Measurements from ENCODE around the gene ZNF91. TPM values are rescaled to one million over a fixed set of nuclear protein-coding genes. Genes with fewer than 3 reads are reported as not detected.
"Not testable (repeated sequence)": the region's sequence is repeated elsewhere in the genome, so short reads cannot be mapped to it uniquely, and the experiment has no call there.

ZNF91 gene
- total RNA-seq, 4 donors from 2014 or later = 171 to 214 (median 193) TPM

DNA sequence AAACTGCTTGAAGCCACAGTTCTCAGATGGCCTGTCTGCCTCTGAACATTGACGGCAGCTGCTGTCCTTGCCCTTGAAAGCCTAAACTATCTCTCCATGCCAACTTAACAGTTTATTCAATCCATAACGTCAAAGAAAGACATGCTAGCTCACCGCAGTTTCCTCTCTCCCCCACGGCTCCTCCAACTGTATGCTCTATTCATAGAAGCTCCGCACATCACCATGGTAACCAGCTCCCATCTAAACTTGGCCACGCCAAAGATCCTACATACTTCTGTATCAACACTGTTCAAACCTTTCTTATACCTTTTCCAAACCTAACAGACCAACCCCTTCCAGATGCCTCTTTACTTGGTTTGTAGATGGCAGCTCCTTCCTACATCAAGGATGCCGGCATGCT is 48.6 kb downstream of the ZNF91 start:
- Histone ChIP-seq H3K4me3 (no peak overlapping the region), H3K36me3 (peaks cover 0 to 85% (median 9%) of the 10 kb centered on the region in 3 donors), H3K27me3 (no peaks in the 10 kb centered on the region), H3K9me3 (peaks cover 0 to 91% (median 33%) of the 10 kb centered on the region in 4 donors), H3K4me1 (no peaks in the 10 kb centered on the region), H3K27ac (no peak overlapping the region)
- DNase-seq = no peak
- no peak for TF ChIP-seq POLR2A (IDR thresholded peaks at IDR 0.05)
- TF ChIP-seq CTCF (IDR thresholded peaks at IDR 0.05) = no peak

DNA sequence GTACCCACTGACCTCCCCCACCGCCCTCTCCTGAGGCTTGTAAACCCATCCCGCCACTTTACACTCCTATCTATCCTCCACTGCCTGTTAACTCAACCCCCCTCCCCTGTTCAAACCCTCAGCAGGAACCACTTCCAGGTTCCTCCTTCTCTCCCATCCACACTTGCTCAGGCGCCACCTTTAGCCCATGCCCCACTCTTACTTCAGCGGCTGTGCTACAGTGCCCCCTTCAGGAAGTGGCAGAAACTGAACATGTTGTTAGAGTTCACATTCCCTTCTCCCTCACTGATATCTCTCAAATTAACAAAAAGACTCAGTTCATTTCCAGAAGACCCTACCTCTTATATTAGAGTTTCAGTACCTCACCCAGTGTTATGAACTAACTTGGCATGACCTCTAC is 49.4 kb downstream of the ZNF91 start:
- no peak for DNase-seq
- TF ChIP-seq POLR2A (IDR thresholded peaks at IDR 0.05) (no peak), CTCF (IDR thresholded peaks at IDR 0.05) (no peak)
- H3K4me3 ChIP-seq = no peak overlapping the region
- peaks cover 0 to 85% (median 9%) of the 10 kb centered on the region in 3 donors for H3K36me3 ChIP-seq
- peaks cover 0 to 89% (median 31%) of the 10 kb centered on the region in 4 donors for H3K9me3 ChIP-seq
- H3K27ac ChIP-seq = no peak overlapping the region
- H3K4me1 ChIP-seq = no peaks in the 10 kb centered on the region
- no peaks in the 10 kb centered on the region for H3K27me3 ChIP-seq

DNA sequence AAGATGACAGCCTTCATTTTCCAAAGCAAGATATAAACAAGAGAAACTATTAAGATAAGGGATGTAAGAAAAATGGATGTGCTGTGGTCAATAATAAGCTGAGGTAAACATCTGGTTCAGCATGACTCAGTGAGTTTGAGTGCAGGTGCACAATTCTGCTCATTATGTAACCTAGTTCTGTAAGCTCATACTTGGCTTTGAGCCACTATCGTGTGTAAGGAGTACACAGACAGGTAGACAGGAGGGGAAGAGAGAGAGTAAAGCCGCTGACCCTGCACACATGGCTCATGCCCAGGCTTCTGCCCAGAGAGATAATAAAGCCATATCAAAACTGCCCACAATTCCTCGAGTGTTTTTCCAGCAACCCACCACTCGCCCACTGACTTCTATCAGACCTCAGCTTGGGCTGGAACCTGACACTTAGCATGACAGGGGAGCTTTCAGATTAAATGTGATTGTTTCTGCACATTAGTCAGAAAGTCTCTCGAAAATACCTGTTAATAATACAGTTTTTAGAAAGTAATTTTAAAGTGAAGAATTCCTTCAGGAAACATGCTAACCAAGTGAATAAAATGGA is 51.7 kb downstream of the ZNF91 start:
- H3K36me3 ChIP-seq = peaks cover 0 to 76% (median 9%) of the 10 kb centered on the region in 3 donors
- TF ChIP-seq CTCF (IDR thresholded peaks at IDR 0.05) = no peak
- TF ChIP-seq POLR2A (IDR thresholded peaks at IDR 0.05) = no peak
- H3K27ac ChIP-seq = no peak overlapping the region
- peaks cover 0 to 86% (median 23%) of the 10 kb centered on the region in 4 donors for H3K9me3 ChIP-seq
- no peaks in the 10 kb centered on the region for H3K4me1 ChIP-seq
- H3K27me3 ChIP-seq = no peaks in the 10 kb centered on the region
- H3K4me3 ChIP-seq = no peak overlapping the region
- no peak for DNase-seq

- no peaks in the 10 kb centered on the region for H3K4me1 ChIP-seq
- peaks cover 0 to 10% (median 0%) of the 10 kb centered on the region in 3 donors for H3K36me3 ChIP-seq
- H3K27ac ChIP-seq = no peak overlapping the region
- TF ChIP-seq POLR2A (IDR thresholded peaks at IDR 0.05) (no peak), CTCF (IDR thresholded peaks at IDR 0.05) (no peak)
- no peak overlapping the region for H3K4me3 ChIP-seq
- H3K9me3 ChIP-seq = peaks cover 0 to 14% (median 2%) of the 10 kb centered on the region in 4 donors
- no peaks in the 10 kb centered on the region for H3K27me3 ChIP-seq
- no peak for DNase-seq
These were observed 67.1 kb downstream of the ZNF91 start for GRCh38 chr19:23328211-23328610.

GRCh38 chr19:23321953-23322549 is 73.2 kb downstream of the ZNF91 start:
- Histone ChIP-seq H3K36me3 (no peaks in the 10 kb centered on the region), H3K4me1 (no peaks in the 10 kb centered on the region), H3K27ac (no peak overlapping the region), H3K27me3 (no peaks in the 10 kb centered on the region), H3K9me3 (no peaks in the 10 kb centered on the region), H3K4me3 (no peak overlapping the region)
- TF ChIP-seq CTCF (IDR thresholded peaks at IDR 0.05) (no peak), POLR2A (IDR thresholded peaks at IDR 0.05) (no peak)
- DNase-seq = no peak

DNA sequence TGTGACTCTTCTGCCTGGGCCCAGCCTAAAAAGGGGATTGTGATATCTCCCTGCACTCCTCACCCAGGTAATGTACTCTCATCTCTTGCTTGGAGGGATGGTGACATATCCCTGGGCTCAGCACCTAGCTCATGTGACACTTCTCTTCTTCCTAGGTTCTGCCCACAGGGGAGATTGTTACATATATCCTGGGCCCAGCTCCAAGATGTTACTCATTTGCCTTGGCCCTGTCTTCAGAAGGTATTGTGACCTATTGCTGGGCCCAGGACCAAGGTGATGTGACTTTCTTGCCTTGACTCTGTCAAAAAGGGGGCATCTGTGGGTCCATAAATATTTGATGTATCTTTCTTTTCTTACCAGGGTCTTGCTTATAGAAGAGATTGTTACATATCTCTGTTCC is 73.9 kb downstream of the ZNF91 start:
- H3K36me3 ChIP-seq, H3K9me3 ChIP-seq, H3K4me1 ChIP-seq, H3K27ac ChIP-seq, DNase-seq, H3K27me3 ChIP-seq, H3K4me3 ChIP-seq: not testable (repeated sequence)

DNA sequence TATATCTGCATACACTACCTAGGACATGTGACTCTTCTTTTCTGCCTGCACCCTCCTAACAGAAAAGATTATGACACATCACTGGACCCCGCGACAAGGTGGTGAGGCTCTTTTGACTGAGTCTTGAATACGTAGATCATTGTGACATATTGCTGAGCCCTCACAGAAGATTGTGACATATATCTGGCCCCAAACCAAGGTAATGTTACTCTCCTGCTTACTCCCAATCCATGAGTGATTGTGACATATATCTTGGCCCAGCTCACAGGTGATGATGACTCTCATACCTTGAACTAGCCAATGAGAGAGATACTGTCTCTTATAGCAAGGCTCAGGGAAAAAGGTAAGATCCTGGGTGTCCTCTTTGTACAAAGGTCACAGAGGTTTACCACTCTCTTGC is 75.7 kb downstream of the ZNF91 start:
- not testable (repeated sequence) for H3K36me3 ChIP-seq, H3K9me3 ChIP-seq, H3K27ac ChIP-seq, H3K4me3 ChIP-seq, DNase-seq, H3K4me1 ChIP-seq, H3K27me3 ChIP-seq

- H3K4me1 ChIP-seq, DNase-seq, H3K36me3 ChIP-seq, H3K27me3 ChIP-seq, H3K27ac ChIP-seq, H3K4me3 ChIP-seq, H3K9me3 ChIP-seq: not testable (repeated sequence)
These were observed 76.3 kb downstream of the ZNF91 start for GRCh38 chr19:23318941-23319340.
